GM19328 (cell line): Measurements from ENCODE around the gene DHX34.
"Not testable (repeated sequence)": the region's sequence is repeated elsewhere in the genome, so short reads cannot be mapped to it uniquely, and the experiment has no call there.

ENCODE experiments used
- ATAC-seq: cut with Tn5 transposase; IDR thresholded peaks from one replicate; pipeline ENCODE4 v1.9.1; 2021; ENCODE audit warnings: mild to moderate bottlenecking, moderate library complexity; ENCODE audit not compliant: unreplicated experiment

Gene DHX34

DNA sequence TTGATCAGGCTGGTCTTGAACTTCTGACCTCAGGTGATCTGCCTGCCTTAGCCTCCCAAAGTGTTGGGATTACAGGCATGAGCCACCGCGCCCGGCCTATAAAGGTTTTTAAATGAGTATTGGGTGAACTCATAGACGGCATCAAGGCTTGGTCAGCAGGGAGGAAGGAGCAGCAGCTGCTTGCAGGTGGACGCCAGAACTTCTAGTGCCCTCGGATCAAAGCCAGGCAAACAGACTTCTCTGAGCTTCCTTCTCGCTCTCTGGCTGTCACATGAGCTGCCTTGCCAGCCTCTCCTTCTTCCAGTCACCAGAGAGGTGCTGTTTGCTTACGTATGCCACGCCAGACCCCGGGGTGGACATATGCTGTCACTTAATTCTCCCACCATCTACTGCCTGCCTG, 16.3 kb downstream of the DHX34 start:
- ATAC-seq: not testable (repeated sequence)

DNA sequence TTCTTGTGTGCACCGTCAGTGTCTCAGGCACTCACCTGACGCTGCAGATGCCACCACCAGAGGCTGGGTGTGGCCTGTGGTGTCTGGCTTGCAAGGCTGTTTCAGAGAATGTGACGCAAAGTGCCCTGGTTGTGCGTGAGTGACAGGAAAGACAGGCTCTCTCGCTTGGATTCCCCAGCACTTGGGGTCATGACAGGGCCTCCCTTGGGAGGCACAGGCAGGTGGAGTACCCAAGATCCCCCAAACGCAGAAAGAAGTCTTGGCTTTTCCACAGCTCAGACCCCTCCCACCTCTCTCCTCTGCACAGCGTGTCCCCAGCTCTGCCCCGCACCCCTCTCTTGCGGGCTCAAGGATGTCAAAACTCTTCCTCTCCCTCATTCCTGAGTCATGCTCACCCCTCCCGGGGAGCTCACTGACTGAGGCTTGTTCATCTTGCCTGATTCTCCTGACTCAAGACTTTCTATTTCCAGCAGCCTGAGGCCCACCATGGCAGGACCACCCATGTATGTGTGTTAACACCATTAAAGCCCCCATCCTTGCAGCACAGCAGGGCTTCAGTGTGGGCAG, 21.0 kb downstream of the DHX34 start:
- no peak for ATAC-seq

DNA sequence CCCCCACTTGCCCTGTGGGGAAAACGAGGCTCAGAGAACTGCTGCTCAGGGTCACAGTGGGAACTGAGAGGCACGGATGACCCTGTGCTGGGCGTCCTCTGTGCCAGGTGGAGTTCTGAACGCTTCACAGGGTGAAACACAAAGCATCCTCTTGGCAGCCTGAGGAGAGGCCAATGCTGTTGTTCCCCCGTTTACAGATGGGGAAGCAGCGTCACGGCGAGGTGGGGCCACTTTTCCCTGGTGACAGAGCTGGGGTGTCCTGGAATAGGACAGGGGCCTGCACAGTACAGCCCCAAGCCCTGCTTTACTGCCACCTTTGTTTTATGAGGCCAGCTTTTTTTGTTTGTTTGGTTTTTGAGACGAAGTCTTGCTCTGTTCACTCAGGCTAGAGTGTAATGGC, 22.1 kb downstream of the DHX34 start:
- no peak for ATAC-seq

DNA sequence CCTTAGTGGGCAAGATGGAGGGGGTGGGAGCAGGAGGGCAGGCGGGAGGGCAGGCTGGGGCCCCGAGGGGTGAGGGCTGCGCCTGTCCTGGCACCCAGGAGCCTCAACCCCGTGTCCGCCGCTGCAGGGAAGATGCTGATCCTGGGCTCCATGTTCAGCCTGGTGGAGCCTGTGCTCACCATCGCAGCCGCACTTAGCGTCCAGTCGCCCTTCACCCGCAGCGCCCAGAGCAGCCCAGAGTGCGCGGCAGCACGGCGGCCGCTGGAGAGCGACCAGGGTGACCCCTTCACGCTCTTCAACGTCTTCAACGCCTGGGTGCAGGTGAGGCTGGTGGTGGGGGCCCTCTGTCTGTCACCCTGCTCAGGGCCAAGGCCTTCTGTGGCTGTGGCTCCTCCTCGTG, 23.5 kb downstream of the DHX34 start:
- ATAC-seq: no peak

DNA sequence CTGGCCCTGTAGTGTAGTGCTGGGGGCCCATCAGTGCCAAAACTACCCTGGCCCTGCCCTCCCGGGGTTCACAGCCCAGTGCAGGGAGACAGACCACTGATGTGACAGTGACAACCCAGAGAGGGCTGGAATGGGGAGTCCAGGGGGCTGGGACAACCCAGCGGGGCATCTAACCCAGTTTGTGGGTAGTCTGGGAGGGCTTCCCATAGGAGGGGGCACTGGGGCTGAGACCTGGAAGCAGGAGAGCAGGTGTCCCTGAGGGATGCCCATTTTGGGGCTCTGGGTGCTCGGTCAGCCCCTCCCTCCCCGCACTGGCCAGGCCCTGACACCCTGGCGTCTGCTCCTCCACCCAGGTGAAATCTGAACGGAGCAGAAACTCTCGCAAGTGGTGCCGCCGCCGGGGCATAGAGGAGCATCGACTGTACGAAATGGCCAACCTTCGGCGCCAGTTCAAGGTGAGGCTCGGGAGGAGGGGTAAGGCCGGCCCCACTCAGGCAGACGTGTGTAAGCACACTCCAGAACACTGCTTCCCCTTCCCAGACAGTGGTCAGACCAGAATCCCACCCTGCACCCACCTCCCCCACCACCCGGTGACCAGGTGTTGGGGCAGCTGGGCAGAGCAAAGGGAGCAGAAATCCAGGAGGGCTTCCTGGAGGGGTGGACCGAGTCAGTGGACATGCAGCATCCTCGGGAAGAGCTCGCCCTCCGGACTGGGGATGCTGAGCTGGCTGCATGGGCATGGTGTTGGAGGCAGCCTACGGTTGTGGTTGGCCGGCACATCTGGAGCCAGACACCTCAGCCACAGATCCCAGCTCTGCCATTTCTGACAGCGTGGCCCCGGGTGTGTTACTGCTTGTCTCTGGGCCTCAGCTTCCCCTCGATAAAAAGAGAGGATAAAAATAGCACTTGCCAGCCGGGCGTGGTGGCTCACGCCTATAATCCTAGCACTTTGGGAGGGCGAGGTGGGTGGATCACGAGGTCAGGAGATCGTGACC, 24.4 kb downstream of the DHX34 start:
- ATAC-seq: no peak

DNA sequence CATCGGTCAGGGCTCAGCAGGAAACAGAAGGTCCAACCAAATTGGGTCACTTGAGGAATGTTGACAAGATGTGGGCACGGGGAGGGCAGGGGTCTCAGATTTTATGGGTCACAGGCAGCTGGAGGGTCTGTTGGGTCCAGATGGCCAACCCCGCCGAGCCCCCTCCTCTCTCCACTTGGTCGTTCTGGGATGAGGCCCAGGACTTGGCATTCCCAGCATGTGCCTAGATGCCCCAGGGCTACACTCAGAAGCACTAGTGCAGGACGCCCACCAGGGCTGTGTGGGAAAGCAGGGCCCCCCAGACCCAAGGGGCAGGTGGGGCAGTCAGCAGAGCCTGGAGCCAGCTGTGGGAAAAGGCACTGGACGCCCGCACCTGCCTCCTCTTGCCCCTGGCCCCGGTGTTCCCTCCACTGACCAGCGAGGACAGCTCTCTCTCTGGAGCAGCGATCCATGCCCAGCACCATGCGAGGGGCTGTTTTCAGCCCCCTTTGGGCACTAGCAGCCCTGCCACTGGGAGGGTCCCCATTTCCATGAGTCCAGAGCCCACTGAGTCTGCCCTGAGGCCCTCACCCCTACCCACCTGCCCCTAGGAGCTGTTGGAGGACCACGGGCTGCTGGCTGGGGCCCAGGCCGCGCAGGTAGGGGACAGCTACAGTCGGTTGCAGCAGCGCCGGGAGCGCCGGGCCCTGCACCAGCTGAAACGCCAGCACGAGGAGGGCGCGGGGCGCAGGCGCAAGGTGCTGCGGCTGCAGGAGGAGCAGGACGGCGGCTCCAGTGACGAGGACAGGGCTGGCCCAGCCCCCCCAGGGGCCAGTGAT, 26.0 kb downstream of the DHX34 start:
- ATAC-seq: no peak

DNA sequence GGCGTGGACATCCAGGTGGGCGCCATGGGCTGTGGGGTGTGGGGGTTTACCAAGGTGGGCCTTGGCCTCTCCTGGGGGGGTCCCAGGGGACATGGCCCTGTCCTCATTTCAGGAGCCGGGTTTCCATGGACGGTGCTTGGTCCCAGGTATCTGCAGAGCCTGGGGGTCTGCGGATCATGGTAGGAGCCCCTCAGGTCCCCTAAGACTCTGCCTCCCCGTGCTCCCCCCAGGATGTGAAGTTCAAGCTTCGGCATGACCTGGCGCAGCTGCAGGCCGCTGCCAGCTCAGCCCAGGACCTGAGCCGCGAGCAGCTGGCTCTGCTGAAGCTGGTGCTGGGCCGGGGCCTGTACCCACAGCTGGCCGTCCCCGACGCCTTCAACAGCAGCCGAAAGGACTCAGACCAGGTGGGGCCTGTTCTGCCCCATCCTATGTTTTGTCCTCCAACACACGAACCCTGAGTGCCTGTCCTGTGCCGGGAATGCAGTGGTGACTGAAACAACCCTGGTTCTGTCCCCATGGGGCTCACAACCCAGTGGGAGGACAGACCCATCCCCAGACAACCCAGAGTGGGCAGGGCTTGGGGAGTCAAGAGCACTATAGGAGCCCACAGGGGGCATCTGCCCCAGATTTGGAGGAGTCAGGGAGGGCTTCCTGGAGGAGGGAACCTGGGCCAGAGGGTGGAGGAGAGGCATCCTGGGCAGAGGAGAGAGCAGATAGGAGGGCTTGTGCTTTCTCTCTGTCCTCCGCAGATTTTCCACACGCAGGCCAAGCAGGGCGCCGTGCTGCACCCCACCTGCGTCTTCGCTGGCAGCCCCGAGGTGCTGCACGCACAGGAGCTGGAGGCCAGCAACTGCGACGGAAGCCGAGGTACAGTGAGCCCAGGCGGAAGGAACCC, 26.8 kb downstream of the DHX34 start:
- ATAC-seq: no peak

DNA sequence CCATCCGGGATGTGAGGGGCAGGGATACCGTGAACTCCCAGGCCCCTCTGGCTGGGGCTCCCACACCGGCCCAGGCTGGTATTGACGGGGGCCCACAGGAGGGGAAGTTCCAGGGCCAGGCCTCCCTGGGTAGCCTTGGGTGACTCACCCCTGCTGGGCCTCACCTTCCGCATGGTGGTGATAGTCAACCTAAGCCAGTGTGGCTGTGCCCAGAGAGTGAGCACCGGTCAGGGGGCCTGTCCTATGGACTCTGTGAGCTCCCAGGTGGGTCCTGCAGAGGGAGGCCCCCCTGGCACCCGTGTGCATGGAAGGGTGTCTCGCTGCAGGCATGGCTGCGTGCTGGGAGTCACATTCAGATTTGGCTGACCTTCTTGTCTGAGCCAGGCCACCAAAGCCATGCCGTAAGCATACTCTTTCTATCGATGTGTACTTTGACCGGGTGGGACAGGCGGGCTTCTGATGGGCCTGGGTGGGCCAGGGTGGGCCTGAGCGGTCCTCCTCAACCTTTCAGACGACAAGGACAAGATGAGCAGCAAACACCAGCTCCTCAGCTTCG, 27.6 kb downstream of the DHX34 start:
- ATAC-seq: no peak

DNA sequence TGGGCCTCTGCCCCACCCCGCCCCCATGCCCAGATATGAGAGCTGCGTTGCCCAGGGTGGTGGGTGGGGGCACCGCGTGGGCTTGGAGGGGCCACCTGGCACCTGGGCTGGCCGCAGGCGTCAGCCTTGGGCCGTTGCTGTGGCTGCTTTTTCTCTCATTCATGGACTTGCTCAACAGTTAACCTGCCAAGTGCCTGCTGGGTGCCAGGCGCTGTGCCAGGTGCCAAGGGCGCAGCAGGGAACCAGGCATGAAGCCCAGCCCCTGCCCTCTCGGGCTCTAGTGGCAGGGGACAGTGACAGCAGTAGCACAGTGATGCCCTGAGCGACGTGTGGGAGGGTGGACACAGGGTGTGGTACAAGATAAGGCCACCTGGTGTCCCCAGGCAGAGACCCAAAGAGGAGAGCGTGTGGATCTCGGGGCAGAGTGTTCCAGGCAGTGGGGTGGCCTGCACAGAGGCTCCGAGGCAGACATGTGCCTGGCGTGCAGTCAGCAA, 28.1 kb downstream of the DHX34 start:
- no peak for ATAC-seq

DNA sequence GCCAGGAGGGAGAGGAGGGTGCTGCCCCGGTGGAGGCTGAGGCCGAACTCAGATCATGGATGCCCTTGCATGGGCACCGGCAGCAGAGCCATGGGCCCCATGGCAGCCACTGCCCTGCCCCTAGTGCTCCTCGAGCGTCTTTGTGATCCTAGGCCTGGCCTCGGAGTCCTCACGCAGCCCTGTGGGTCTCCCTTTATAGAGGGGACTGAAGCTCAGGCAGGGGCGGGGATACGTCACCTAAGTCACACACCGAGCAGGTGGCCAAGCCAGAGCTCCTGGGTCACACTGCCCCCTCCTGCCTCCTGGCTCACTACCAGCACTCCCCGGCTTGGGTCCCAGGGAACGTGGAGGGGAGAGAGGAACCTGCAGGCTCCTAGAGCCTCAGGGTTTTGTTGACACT, 28.7 kb downstream of the DHX34 start:
- no peak for ATAC-seq

DNA sequence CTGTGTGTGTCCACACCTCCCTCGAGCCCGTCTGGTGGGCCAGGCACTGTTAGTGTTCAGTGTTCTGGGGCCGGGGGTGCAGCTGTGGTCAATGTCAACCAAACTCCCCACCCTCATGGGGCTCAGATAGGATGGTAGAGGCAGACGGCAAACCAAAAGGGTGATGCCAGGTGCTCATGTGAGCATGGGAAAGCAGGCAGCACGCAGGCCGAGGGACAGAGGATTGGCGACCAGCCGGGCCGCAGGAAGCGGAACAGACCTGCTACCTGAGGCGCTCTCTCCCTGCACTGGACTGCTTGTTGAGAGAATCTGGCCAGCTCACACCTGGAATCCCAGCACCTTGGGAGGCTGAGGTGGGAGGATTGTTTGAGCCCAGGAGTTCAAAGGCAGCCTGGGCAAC, 29.1 kb downstream of the DHX34 start:
- ATAC-seq: no peak

DNA sequence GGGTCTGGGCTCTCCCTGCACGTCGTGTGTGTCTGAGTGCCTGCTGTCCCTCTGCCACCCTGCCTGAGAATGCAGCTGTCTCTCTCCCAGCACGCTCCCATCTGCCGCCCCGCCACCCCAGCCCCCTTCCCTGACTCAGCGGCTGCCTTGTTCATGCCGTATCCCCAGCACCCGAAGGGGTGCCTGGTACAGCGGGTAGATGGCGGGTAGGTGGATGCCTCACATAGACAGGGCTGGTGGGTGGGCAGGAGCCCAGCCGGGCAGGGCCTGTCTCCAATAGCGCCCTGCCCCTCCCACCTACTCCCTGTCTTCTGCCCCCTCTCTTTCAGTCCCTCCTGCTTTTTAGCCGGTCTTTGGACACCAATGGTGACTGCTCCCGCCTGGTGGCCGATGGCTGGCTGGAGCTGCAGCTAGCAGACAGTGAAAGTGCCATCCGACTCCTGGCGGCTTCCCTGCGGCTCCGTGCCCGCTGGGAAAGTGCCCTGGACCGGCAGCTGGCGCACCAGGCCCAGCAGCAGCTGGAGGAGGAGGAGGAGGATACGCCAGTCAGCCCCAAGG, 30.3 kb downstream of the DHX34 start:
- ATAC-seq: no peak

DNA sequence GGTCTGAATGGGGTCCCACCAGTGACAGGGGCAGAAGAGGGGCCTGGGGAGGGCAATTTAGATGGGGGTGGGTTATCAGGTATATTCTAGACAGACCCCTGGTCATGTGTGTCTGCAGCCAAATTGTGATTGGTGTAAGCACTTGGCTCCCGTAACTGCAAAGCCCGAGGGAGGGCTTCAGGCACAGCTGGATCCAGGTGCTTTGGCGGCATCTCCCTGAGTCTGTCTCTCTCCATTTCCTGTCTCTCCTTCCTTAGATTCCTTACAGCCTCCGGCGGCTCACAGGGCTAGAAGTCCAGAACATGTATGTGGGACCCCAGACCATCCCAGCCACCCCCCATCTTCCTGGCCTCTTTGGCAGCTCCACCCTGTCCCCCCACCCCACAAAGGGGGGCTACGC, 31.4 kb downstream of the DHX34 start:
- ATAC-seq: no peak

DNA sequence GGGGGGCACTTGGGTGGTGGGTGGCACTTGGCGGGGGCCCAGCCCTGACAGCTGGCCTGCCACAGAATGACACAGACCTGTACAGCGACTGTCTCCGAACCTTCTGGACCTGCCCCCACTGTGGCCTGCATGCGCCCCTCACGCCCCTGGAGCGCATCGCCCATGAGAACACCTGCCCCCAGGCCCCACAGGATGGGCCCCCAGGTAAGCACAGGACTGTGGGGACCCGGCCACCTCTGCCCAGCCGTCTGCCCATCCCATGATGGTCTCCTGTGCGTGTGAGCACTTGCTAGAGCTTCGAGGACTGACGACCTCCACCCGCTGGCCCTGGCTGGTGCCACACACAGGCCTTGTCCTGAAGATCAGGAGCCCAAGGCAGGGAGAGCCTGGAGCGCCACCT, 32.0 kb downstream of the DHX34 start:
- no peak for ATAC-seq

DNA sequence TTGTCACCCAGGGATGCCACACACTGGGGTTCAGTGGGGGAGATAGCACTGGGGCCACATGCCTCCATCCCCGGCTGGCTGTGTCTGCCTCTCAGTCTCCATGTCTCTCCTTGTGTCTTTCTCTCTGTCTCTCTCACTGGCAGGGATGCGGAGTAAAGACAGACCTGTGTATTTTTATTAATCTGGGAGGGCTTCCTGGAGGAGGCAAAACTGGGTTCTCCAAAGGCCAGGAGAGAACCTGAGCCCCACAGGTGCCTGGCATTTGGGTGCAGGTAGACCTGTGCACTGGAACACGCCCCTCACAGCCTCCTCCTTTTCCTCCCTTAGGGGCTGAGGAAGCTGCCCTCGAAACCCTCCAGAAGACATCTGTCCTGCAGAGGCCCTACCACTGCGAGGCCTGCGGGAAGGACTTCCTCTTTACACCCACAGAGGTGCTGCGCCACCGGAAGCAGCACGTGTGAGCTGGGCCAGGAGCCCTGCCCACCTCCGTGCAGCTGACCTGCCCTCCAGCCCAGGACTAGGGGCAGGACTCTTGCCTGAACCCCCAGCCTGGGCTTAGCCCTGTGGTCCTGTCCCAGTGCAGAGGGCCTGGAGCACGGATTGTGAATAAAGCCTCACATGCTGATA, 32.7 kb downstream of the DHX34 start:
- ATAC-seq: no peak

DNA sequence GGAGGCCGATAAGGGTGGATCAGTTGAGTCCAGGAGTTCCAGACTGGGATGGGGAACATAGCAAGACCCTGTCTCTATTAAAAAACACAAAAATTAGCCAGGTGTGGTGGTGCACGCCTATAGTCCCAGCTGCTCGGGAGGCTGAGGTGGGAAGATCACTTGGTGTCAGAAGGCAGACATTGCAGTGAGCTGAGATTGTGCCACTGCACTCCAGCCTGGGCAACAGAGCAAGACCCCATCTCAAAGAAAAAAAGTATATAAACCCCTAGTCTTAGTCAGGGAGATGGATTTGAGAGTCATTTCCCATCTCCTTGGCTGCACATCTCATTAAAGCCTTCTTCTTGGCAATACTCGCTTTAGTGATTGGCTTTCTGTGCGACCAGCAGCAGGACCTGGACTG, 34.8 kb downstream of the DHX34 start:
- not testable (repeated sequence) for ATAC-seq

DNA sequence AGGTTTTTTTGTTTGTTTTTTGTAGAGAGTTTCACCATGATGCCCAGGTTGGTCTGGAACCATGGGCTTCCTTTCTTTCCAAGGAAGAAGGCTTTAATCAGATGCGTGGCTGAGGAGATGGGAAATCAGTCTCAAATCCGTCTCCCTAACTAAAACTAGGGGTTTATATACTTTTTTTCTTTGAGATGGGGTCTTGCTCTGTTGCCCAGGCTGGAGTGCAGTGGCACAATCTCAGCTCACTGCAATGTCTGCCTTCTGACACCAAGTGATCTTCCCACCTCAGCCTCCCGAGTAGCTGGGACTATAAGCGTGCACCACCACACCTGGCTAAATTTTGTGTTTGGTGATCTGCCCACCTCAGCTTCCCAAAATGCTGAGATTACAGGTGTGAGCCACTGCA, 35.4 kb downstream of the DHX34 start:
- not testable (repeated sequence) for ATAC-seq

DNA sequence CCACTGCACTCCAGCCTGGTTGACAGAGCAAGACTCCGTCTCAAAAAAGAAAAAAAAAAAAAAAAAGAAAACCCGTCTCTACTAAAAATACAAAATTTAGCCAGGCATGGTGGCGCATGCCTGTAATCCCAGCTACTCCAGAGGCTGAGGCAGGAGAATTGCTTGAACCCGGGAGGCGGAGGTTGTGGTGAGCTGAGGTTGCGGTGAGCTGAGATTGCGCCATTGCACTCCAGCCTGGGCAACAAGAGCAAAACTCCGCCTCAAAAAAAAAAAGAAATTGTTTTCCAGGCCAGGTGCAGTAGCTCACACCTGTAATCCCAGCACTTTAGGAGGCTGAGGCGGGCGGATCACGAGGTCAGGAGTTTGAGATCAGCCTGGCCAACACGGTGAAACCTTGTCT, 37.5 kb downstream of the DHX34 start:
- not testable (repeated sequence) for ATAC-seq

DNA sequence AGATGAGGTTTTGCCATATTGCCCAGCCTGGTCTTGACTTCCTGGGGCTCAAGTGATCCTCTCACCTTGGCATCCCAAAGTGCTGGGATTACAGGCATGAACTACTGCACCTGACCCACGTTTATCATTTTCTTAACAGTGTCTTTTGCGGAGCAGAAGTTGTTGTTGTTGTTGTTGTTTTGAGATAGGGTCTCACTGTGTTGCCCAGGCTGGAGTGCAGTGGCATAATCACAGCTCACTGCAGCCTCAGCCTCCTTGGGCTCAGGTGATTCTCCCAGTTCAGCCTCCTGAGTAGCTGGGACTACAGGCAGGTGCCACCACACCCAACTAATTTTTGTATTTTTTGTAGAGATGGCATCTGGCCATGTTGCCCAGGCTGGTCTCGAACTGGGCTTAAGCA, 38.5 kb downstream of the DHX34 start:
- ATAC-seq: not testable (repeated sequence)
